Thoracic aorta (tissue), 2 donors: Measurements from ENCODE around the gene IGFL2. TPM values are rescaled to one million over a fixed set of nuclear protein-coding genes. Genes with fewer than 3 reads are reported as not detected.

Experiments
- ATAC-seq: fragments of 150-250 bp; one replicate; pipeline ENCODE4 v1.8.0; 2017; ENCODE audit warnings: low read depth; ENCODE audit not compliant: insufficient number of reproducible peaks, low FRiP score
- DNase-seq: peaks from one replicate; pipeline ENCODE4 v3.0.0-alpha.2; 2020; ENCODE audit warnings: low spot score
- H3K27ac ChIP-seq, 2 donors: fragments of 200-600 bp; sonication (generic); 1 replicate in 1 of 2; 2 replicates in 1 of 2; pipeline ENCODE4 v1.5.1; 2016; ENCODE audit warnings: mild to moderate bottlenecking in 2 of 2, moderate library complexity in 2 of 2
- H3K27me3 ChIP-seq: fragments of 200-600 bp; sonication (generic); replicated peaks from 2 replicates; pipeline ENCODE4 v1.6.0; 2016; ENCODE audit warnings: mild to moderate bottlenecking; ENCODE audit not compliant: insufficient read depth
- H3K36me3 ChIP-seq: fragments of 200-600 bp; sonication (generic); one replicate; pipeline ENCODE4 v1.5.1; 2016
- H3K4me1 ChIP-seq, 2 donors: fragments of 200-600 bp; sonication (generic); 1 replicate in 1 of 2; 2 replicates in 1 of 2; pipeline versions ENCODE4 v1.5.1 to v1.6.0; 2016; ENCODE audit warnings: low read depth in 2 of 2, mild to moderate bottlenecking in 1 of 2; ENCODE audit not compliant: control insufficient read depth in 1 of 2
- H3K4me3 ChIP-seq: fragments of 200-600 bp; sonication (generic); 2 replicates; pipeline ENCODE4 v1.5.1; 2016; ENCODE audit warnings: mild to moderate bottlenecking
- H3K9me3 ChIP-seq: fragments of 200-600 bp; sonication (generic); 2 replicates; pipeline ENCODE4 v1.5.1; 2016
- CTCF ChIP-seq: fragments of 200-600 bp; sonication (generic); IDR thresholded peaks from one replicate; pipeline ENCODE4 v1.5.1; 2019; ENCODE audit warnings: antibody characterized with exemption
- total RNA-seq, 2 donors: library from RNA; depleted of rRNA; stranded (reverse); fragments of >200 nt; gene quantifications; one replicate each; pipeline versions ENCODE4 v1.1.0 to v1.2.3, GENCODE V29; 2016

Gene IGFL2
- total RNA-seq, 2 donors from 2014 or later = 0.54 to 0.85 TPM

DNA sequence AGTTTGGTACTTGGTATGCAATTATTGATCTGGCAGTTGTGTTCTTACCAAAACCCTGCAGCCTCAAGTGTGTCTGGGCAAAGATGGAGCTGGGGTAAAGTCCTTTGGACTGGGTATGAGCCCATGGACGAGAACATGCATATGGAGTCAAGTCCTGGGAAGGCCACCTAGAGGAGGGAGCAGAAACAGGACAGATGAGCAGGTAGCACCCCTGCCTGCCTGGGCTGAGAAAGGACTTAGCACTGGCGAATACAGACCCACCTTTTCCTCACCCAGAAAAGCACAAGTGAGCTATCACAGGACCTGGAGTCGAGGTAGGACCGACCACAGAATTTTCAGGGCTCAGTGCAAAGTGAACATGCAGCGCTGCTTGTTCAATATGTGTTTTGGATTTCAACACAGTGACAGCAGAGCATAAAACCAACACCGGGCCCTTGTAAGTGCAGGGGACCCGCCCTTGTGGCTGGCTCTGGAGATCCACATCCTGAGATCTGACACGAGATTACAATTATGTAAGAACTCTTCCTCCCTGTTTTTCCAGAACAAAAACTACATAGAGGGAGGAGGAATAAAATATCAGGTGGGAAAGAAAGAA, 25.9 kb downstream of the IGFL2 start:
- ATAC-seq = no peak

GRCh38 chr19:46176116-46176860, 28.2 kb downstream of the IGFL2 start:
- no peak for ATAC-seq
- DNase-seq = no peak
- Histone ChIP-seq H3K9me3 (no peaks in the 10 kb centered on the region), H3K4me3 (no peak overlapping the region), H3K27ac (no peak overlapping the region), H3K4me1 (no peaks in the 10 kb centered on the region), H3K27me3 (no peaks in the 10 kb centered on the region), H3K36me3 (no peaks in the 10 kb centered on the region)
- no peak for TF ChIP-seq CTCF

More for the DNA sequence above, 25.9 kb downstream of the IGFL2 start:
- Histone ChIP-seq H3K9me3 (no peaks in the 10 kb centered on the region), H3K27ac (no peak overlapping the region), H3K36me3 (no peaks in the 10 kb centered on the region), H3K4me1 (no peaks in the 10 kb centered on the region), H3K4me3 (no peak overlapping the region), H3K27me3 (no peaks in the 10 kb centered on the region)
- no peak for TF ChIP-seq CTCF
- DNase-seq = no peak

- DNase-seq = no peak
Observed at GRCh38 chr19:46179076-46179759, 31.2 kb downstream of the IGFL2 start.

GRCh38 chr19:46180701-46181387, 32.8 kb downstream of the IGFL2 start:
- H3K27ac ChIP-seq = no peak overlapping the region
- DNase-seq (no peak), ATAC-seq (no peak)
- no peaks in the 10 kb centered on the region for H3K4me1 ChIP-seq
- no peaks in the 10 kb centered on the region for H3K9me3 ChIP-seq
- no peaks in the 10 kb centered on the region for H3K27me3 ChIP-seq
- H3K36me3 ChIP-seq = no peaks in the 10 kb centered on the region
- no peak overlapping the region for H3K4me3 ChIP-seq
- no peak for TF ChIP-seq CTCF

More at GRCh38 chr19:46179076-46179759, 31.2 kb downstream of the IGFL2 start:
- Histone ChIP-seq H3K27me3 (no peaks in the 10 kb centered on the region), H3K4me3 (no peak overlapping the region), H3K9me3 (no peaks in the 10 kb centered on the region), H3K4me1 (no peaks in the 10 kb centered on the region), H3K36me3 (no peaks in the 10 kb centered on the region), H3K27ac (no peak overlapping the region)
- TF ChIP-seq CTCF = no peak
- no peak for ATAC-seq

- Histone ChIP-seq H3K4me3 (no peak overlapping the region), H3K27me3 (no peaks in the 10 kb centered on the region), H3K36me3 (no peaks in the 10 kb centered on the region), H3K4me1 (no peaks in the 10 kb centered on the region), H3K9me3 (no peaks in the 10 kb centered on the region), H3K27ac (no peak overlapping the region)
- DNase-seq (no peak), ATAC-seq (no peak)
- TF ChIP-seq CTCF = no peak
Observed at GRCh38 chr19:46181388-46181779, 33.3 kb downstream of the IGFL2 start.
